Neuronal stem cell (in vitro differentiated cells): ENCODE results near the gene PRR35.

Source experiments
- DNase-seq: peaks from one replicate; pipeline ENCODE4 v3.0.0-alpha.2; 2013; ENCODE audit warnings: low spot score
- H2AFZ ChIP-seq: one replicate; pipeline ENCODE4 v1.6.1; 2013; ENCODE audit warnings: mild to moderate bottlenecking, low read length, inconsistent platforms
- H2AK5ac ChIP-seq: 2 replicates; pipeline ENCODE4 v1.6.1; 2013; ENCODE audit warnings: low read depth, mild to moderate bottlenecking, inconsistent platforms, low read length, moderate library complexity, mixed read lengths
- H2BK120ac ChIP-seq: 2 replicates; pipeline ENCODE4 v1.6.1; 2013; ENCODE audit warnings: low read depth, mild to moderate bottlenecking, inconsistent platforms, low read length, moderate library complexity, mixed read lengths
- H2BK12ac ChIP-seq: one replicate; pipeline ENCODE4 v1.6.1; 2013; ENCODE audit warnings: low read length, inconsistent platforms
- H2BK15ac ChIP-seq: 2 replicates; pipeline ENCODE4 v1.6.1; 2013; ENCODE audit warnings: mild to moderate bottlenecking, low read length, inconsistent platforms, mixed read lengths
- H2BK5ac ChIP-seq: one replicate; pipeline ENCODE4 v1.6.1; 2013; ENCODE audit warnings: inconsistent platforms, mild to moderate bottlenecking, low read length, moderate library complexity
- H3K14ac ChIP-seq: one replicate; pipeline ENCODE4 v1.6.1; 2013; ENCODE audit warnings: low read length, inconsistent platforms
- H3K18ac ChIP-seq: 2 replicates; pipeline ENCODE4 v1.6.1; 2013; ENCODE audit warnings: low read length, inconsistent platforms
- H3K23ac ChIP-seq: 2 replicates; pipeline ENCODE4 v1.6.1; 2013; ENCODE audit warnings: low read depth, mild to moderate bottlenecking, mixed read lengths, low read length, inconsistent platforms; ENCODE audit not compliant: poor library complexity
- H3K27ac ChIP-seq: replicated peaks from 3 replicates; pipeline ENCODE4 v1.5.1; 2013; ENCODE audit warnings: low read length, inconsistent platforms
- H3K27me3 ChIP-seq, 3 experiments: 2 replicates each; pipeline ENCODE4 v1.6.1; 2013; ENCODE audit warnings: low read length in 3 of 3, mild to moderate bottlenecking in 2 of 3, inconsistent platforms in 1 of 3, low read depth in 1 of 3, mixed read lengths in 1 of 3, moderate library complexity in 1 of 3; ENCODE audit not compliant: control insufficient read depth in 3 of 3, insufficient read depth in 3 of 3
- H3K36me3 ChIP-seq, 2 donors: replicated peaks in 1 of 2; 2 replicates each; pipeline ENCODE4 v1.6.1; 2013; ENCODE audit warnings: low read length in 2 of 2; ENCODE audit not compliant: control insufficient read depth in 2 of 2, insufficient read depth in 2 of 2
- H3K4ac ChIP-seq: 2 replicates; pipeline ENCODE4 v1.6.1; 2013; ENCODE audit warnings: inconsistent platforms, mild to moderate bottlenecking, low read length, moderate library complexity
- H3K4me1 ChIP-seq, 2 donors: 1 replicate in 1 of 2; 2 replicates in 1 of 2; pipeline ENCODE4 v1.6.1; 2013; ENCODE audit warnings: low read length in 2 of 2, low read depth in 1 of 2; ENCODE audit not compliant: control insufficient read depth in 2 of 2, insufficient read depth in 1 of 2
- H3K4me2 ChIP-seq: one replicate; pipeline ENCODE4 v1.6.1; 2013; ENCODE audit warnings: mild to moderate bottlenecking, low read length, inconsistent platforms; ENCODE audit not compliant: insufficient read depth, poor library complexity, severe bottlenecking
- H3K4me3 ChIP-seq, 2 donors: 2 replicates each; pipeline ENCODE4 v1.5.1; 2013; ENCODE audit warnings: low read length in 2 of 2, mild to moderate bottlenecking in 2 of 2, inconsistent platforms in 1 of 2, moderate library complexity in 1 of 2
- H3K79me1 ChIP-seq: one replicate; pipeline ENCODE4 v1.6.1; 2013; ENCODE audit warnings: low read depth, mild to moderate bottlenecking, inconsistent platforms, low read length, moderate library complexity
- H3K9ac ChIP-seq: one replicate; pipeline ENCODE4 v1.6.1; 2013; ENCODE audit warnings: mild to moderate bottlenecking, low read depth, low read length, inconsistent platforms; ENCODE audit not compliant: poor library complexity
- H3K9me3 ChIP-seq, 2 donors: replicated peaks in 1 of 2; 2 replicates each; pipeline versions ENCODE3 to v1.6.1; 2013; ENCODE audit warnings: low read length in 2 of 2, mild to moderate bottlenecking in 2 of 2, inconsistent platforms in 1 of 2, low read depth in 1 of 2, mixed read lengths in 1 of 2, moderate library complexity in 1 of 2; ENCODE audit not compliant: control insufficient read depth in 2 of 2, insufficient read depth in 1 of 2
- H4K8ac ChIP-seq: one replicate; pipeline ENCODE4 v1.6.1; 2013; ENCODE audit warnings: low read depth, mild to moderate bottlenecking, inconsistent platforms, low read length, moderate library complexity
- H4K91ac ChIP-seq: one replicate; pipeline ENCODE4 v1.6.1; 2013; ENCODE audit warnings: low read length, low read depth, mild to moderate bottlenecking, inconsistent platforms; ENCODE audit not compliant: poor library complexity
- WGBS, 2 donors: extraction: QIAGEN DNeasy Blood & Tissue Kit; methylation state at CpG; one replicate each; pipeline ENCODE4 v1.1.7; 2013; ENCODE audit warnings: missing lambda C conversion rate in 2 of 2, mixed read lengths in 1 of 2; ENCODE audit not compliant: insufficient read length in 2 of 2, insufficient replicate concordance in 1 of 2; ENCODE audit errors: extremely low coverage in 2 of 2; 5-methylcytosine and 5-hydroxymethylcytosine counted together

The PRR35 gene

DNA sequence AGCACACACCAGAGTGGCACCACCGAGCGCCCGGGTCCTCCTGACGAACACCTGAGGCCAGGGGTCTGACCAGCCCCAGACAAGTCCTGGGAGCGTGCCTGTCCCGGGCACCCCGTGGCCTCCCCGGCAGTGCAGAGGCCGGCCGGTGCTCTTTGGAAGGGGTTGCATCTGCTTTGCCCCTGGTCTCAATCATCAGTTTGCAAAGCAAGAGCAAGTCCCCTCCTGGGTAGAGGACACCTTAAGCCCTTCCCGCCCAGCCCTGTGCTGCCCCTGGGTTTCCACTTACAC lies 44.3 kb upstream of the PRR35 start:
- no peaks in the 10 kb centered on the region for H3K9me3 ChIP-seq
- H2AFZ ChIP-seq = no peak overlapping the region
- H4K8ac ChIP-seq = no peak overlapping the region
- no peak overlapping the region for H3K14ac ChIP-seq
- H3K27me3 ChIP-seq = no peaks in the 10 kb centered on the region
- DNase-seq = no peak
- no peak overlapping the region for H2AK5ac ChIP-seq
- no peaks in the 10 kb centered on the region for H3K4me1 ChIP-seq
- H3K18ac ChIP-seq = no peak overlapping the region
- H2BK5ac ChIP-seq = no peak overlapping the region
- no peak overlapping the region for H3K4me3 ChIP-seq
- peaks cover 11% of the 10 kb centered on the region for H3K79me1 ChIP-seq
- H2BK12ac ChIP-seq = no peak overlapping the region
- H3K27ac ChIP-seq = no peak overlapping the region
- no peak overlapping the region for H3K4me2 ChIP-seq
- H3K9ac ChIP-seq = no peak overlapping the region
- H2BK120ac ChIP-seq = no peak overlapping the region
- no CpG with 5 or more reads among the region's 11 CpGs for WGBS, 2 donors
- no peak overlapping the region for H4K91ac ChIP-seq
- no peak overlapping the region for H3K4ac ChIP-seq
- no peak overlapping the region for H2BK15ac ChIP-seq
- no peak overlapping the region for H3K23ac ChIP-seq
- peaks cover 50 to 64% of the 10 kb centered on the region in 2 donors for H3K36me3 ChIP-seq

DNA sequence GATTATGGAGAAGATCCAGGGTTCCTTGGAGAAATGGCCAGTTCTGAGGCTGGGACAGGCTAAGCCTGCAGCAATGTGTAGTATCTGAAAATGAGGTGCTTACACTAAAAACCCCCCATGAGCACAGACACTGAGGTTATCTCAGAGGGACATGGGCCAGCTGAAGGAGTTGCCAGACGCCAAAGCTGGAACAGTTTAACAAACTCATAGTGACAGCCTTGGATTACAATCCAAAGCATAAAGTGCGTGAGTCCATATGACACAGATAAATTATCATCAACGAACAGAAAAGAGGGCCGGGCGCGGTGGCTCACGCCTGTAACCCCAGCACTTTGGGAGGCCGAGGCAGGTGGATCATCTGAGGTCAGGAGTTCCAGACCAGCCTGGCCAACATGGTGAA lies 43.9 kb upstream of the PRR35 start:
- H2AK5ac ChIP-seq = no peak overlapping the region
- H4K91ac ChIP-seq = no peak overlapping the region
- no peak overlapping the region for H3K14ac ChIP-seq
- no peak overlapping the region for H3K4ac ChIP-seq
- no peak overlapping the region for H3K18ac ChIP-seq
- no peak overlapping the region for H3K4me3 ChIP-seq
- H3K79me1 ChIP-seq = peaks cover 11% of the 10 kb centered on the region
- H2BK120ac ChIP-seq = no peak overlapping the region
- no CpG with 5 or more reads among the region's 8 CpGs for WGBS, 2 donors
- H2BK12ac ChIP-seq = no peak overlapping the region
- H3K27ac ChIP-seq = no peak overlapping the region
- no peak overlapping the region for H2BK5ac ChIP-seq
- no peak overlapping the region for H3K23ac ChIP-seq
- H3K9me3 ChIP-seq = no peaks in the 10 kb centered on the region
- no peak overlapping the region for H3K9ac ChIP-seq
- H4K8ac ChIP-seq = no peak overlapping the region
- H3K27me3 ChIP-seq = no peaks in the 10 kb centered on the region
- H3K4me1 ChIP-seq = no peaks in the 10 kb centered on the region
- no peak overlapping the region for H2AFZ ChIP-seq
- H3K36me3 ChIP-seq = peaks cover 53 to 68% of the 10 kb centered on the region in 2 donors
- DNase-seq = no peak
- no peak overlapping the region for H2BK15ac ChIP-seq
- H3K4me2 ChIP-seq = no peak overlapping the region

- no peak overlapping the region for H3K23ac ChIP-seq
- H2AK5ac ChIP-seq = no peak overlapping the region
- no peaks in the 10 kb centered on the region for H3K4me1 ChIP-seq
- H4K91ac ChIP-seq = no peak overlapping the region
- no CpG with 5 or more reads among the region's 9 CpGs for WGBS, 2 donors
- H2BK12ac ChIP-seq = no peak overlapping the region
- H2BK5ac ChIP-seq = no peak overlapping the region
- no peak overlapping the region for H3K14ac ChIP-seq
- H3K9me3 ChIP-seq = no peaks in the 10 kb centered on the region
- no peak overlapping the region for H3K27ac ChIP-seq
- no peak overlapping the region for H2BK15ac ChIP-seq
- no peak overlapping the region for H3K4me2 ChIP-seq
- no peak overlapping the region for H3K9ac ChIP-seq
- H2BK120ac ChIP-seq = no peak overlapping the region
- H4K8ac ChIP-seq = no peak overlapping the region
- H3K36me3 ChIP-seq = peaks cover 51 to 87% of the 10 kb centered on the region in 2 donors
- H3K27me3 ChIP-seq = no peaks in the 10 kb centered on the region
- no peak overlapping the region for H3K4ac ChIP-seq
- no peak for DNase-seq
- no peak overlapping the region for H3K18ac ChIP-seq
- no peak overlapping the region for H2AFZ ChIP-seq
- H3K4me3 ChIP-seq = no peak overlapping the region
- H3K79me1 ChIP-seq = peaks cover 11% of the 10 kb centered on the region
These were observed 41.3 kb upstream of the PRR35 start for GRCh38 chr16:518858-519257.

DNA sequence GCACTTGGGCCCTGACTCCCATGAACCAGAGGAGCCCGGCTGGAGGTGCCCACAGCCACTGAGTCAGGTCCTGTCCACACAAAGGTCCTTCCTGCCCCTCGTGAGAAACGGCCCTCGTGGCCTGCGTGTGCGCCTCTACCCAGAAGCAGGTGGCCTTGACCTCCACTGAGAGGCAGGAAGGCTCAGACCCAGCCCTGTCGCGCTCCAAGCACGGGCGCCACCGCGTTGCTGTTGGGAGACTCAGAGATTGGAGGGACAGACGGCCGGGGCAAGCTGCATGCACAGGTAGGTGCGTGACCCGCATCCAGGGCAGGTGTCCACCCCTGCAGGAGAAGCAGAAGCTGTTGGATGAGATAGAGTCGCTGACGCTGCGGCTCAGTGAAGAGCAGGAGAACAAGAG lies 40.8 kb upstream of the PRR35 start:
- Histone ChIP-seq H2AFZ (no peak overlapping the region), H3K27me3 (no peaks in the 10 kb centered on the region), H4K8ac (no peak overlapping the region), H3K27ac (no peak overlapping the region), H3K14ac (no peak overlapping the region), H3K4ac (no peak overlapping the region), H2AK5ac (no peak overlapping the region), H2BK120ac (no peak overlapping the region), H3K79me1 (peaks cover 11% of the 10 kb centered on the region), H2BK5ac (no peak overlapping the region), H3K36me3 (peaks cover 48 to 87% of the 10 kb centered on the region in 2 donors), H3K4me2 (no peak overlapping the region), H3K9me3 (no peaks in the 10 kb centered on the region), H3K9ac (peak overlapping the region; percentile 38), H3K18ac (no peak overlapping the region), H2BK15ac (no peak overlapping the region), H2BK12ac (no peak overlapping the region), H3K23ac (no peak overlapping the region), H3K4me1 (no peaks in the 10 kb centered on the region), H4K91ac (no peak overlapping the region), H3K4me3 (no peak overlapping the region)
- DNase-seq = no peak
- no CpG with 5 or more reads among the region's 19 CpGs for WGBS, 2 donors
